ENCODE measurements around the gene TBCD. TPM values are rescaled to one million over a fixed set of nuclear protein-coding genes. Genes with fewer than 3 reads are reported as not detected.
"Not testable (repeated sequence)": the region's sequence is repeated elsewhere in the genome, so short reads cannot be mapped to it uniquely, and the experiment has no call there.

TBCD gene
- total and polyA plus RNA-seq, 2 donors = 140 to 292 TPM

DNA sequence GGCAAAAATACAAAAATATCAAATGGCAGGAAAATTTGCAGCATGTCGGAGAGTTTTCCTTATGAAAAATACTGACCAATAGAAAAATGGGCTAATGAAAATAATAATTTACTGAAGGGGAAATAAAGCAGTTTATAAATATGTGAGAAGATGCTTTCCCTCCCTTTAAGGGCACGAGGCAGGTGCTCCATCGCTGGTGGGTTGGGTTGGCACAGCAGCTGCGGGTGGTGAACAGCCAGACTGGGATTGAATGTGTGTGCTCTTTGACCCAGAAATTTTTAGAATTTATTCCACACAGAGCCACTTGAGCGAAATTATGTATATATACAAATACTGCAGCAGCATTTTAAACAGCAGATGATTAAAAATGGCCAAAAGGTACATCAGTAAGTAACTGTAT is 197.1 kb downstream of the TBCD start:
- WGBS = 98% methylated on average over 5 of the region's 5 CpGs
- Histone ChIP-seq H3K27me3 (ENCODE audit: control insufficient read depth in 2 of 2, insufficient read depth in 1 of 2, low read length in 1 of 2) (no peaks in the 10 kb centered on the region), H3K36me3 (ENCODE audit: control insufficient read depth in 2 of 2, insufficient read depth in 2 of 2, low read length in 1 of 2) (peaks cover 11 to 13% of the 10 kb centered on the region in 2 donors), H3K4me1 (ENCODE audit: control insufficient read depth in 2 of 2, insufficient read depth in 2 of 2, low read length in 2 of 2) (no peaks in the 10 kb centered on the region), H3K4me3 (ENCODE audit: low read length in 2 of 2) (no peak overlapping the region), H3K27ac (ENCODE audit: low read depth in 1 of 2, low read length in 1 of 2) (no peak overlapping the region), H3K9me3 (ENCODE audit: control insufficient read depth in 2 of 2, insufficient read depth in 1 of 2, low read length in 1 of 2) (peaks cover 8 to 57% of the 10 kb centered on the region in 2 donors)
- no peak for DNase-seq (ENCODE audit: low read depth in 6 of 9, low spot score in 9 of 9)

DNA sequence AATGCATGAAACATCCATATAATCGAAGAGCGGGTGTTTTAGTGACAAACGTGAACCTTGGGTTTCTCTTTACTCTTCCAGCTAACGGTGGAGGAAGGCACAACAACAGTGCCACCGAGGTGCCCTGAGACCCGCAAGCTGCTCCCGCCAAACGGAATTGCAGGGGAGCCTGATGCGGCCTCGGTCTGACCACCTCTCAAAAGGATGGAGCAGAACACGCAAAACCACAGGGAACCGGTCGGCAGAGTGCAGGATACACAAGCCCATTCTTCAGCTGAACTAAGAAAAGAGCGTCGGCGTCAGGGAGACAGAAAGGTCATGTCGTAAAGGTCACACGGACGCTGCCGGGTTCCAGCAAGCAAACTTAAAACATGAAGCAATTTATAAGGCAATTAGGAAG is 197.5 kb downstream of the TBCD start:
- Histone ChIP-seq H3K27me3 (ENCODE audit: control insufficient read depth in 2 of 2, insufficient read depth in 1 of 2, low read length in 1 of 2) (no peaks in the 10 kb centered on the region), H3K36me3 (ENCODE audit: control insufficient read depth in 2 of 2, insufficient read depth in 2 of 2, low read length in 1 of 2) (peaks cover 7 to 9% of the 10 kb centered on the region in 2 donors), H3K4me3 (ENCODE audit: low read length in 2 of 2) (no peak overlapping the region), H3K9me3 (ENCODE audit: control insufficient read depth in 2 of 2, insufficient read depth in 1 of 2, low read length in 1 of 2) (peaks cover 6 to 53% of the 10 kb centered on the region in 2 donors), H3K27ac (ENCODE audit: low read depth in 1 of 2, low read length in 1 of 2) (no peak overlapping the region), H3K4me1 (ENCODE audit: control insufficient read depth in 2 of 2, insufficient read depth in 2 of 2, low read length in 2 of 2) (no peaks in the 10 kb centered on the region)
- WGBS = 96% methylated on average over 20 of the region's 20 CpGs
- no peak for DNase-seq (ENCODE audit: low read depth in 6 of 9, low spot score in 9 of 9)

DNA sequence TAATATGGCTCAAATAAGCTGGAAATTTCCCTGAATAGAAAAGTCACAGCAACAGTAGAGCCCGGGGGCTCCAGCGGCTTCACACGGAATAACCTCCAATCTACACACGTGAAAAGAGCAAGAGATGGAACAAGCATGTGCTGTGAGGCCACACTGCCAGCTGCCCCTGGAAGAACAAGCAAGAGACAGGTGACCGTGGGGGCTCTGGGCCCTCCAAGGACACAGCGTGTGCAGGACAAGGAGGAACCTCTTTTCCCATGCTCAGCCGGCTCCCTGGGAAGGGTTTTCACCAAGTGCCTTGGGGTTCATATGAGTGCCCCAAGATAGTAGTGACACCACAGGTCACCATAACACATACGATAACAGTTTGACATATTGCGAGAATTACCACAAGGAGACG is 198.1 kb downstream of the TBCD start:
- H3K9me3 ChIP-seq (ENCODE audit: control insufficient read depth in 2 of 2, insufficient read depth in 1 of 2, low read length in 1 of 2) = peaks cover 4 to 50% of the 10 kb centered on the region in 2 donors
- 99% methylated on average over 10 of the region's 10 CpGs for WGBS
- H3K36me3 ChIP-seq (ENCODE audit: control insufficient read depth in 2 of 2, insufficient read depth in 2 of 2, low read length in 1 of 2) = peaks cover 3 to 7% of the 10 kb centered on the region in 2 donors
- H3K4me3 ChIP-seq (ENCODE audit: low read length in 2 of 2) = no peak overlapping the region
- DNase-seq (ENCODE audit: low read depth in 6 of 9, low spot score in 9 of 9) = no peak
- H3K27me3 ChIP-seq (ENCODE audit: control insufficient read depth in 2 of 2, insufficient read depth in 1 of 2, low read length in 1 of 2) = no peaks in the 10 kb centered on the region
- no peak overlapping the region for H3K27ac ChIP-seq (ENCODE audit: low read depth in 1 of 2, low read length in 1 of 2)
- H3K4me1 ChIP-seq (ENCODE audit: control insufficient read depth in 2 of 2, insufficient read depth in 2 of 2, low read length in 2 of 2) = no peaks in the 10 kb centered on the region

DNA sequence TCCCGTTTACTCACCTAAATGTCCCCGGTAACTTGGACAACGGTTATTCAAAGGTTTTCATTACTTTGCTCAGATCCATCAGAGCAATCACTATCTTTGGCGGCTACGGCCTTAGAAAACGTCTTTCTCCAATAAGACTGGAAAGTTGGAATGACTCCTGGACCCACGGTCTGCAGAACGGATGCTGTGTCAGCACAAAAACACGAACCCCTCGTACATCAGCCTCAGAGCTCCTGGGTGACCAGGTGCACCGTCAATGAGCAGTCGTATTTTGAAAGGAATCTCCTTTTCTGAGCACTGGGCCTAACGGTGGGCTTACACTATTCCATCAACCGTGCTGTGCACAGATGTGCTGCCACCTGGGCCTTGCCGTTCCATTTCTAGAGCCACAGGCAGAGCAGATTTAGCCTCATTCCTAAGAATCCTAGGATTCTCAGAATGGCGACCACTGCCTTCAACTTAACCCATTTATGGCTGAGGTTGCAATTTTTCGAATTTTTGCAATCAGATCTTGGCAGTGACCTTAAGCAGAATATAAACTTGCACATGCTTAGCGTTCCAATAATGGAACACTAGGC is 198.7 kb downstream of the TBCD start:
- WGBS = 92% methylated on average over 18 of the region's 18 CpGs
- Histone ChIP-seq H3K4me3 (ENCODE audit: low read length in 2 of 2) (no peak overlapping the region), H3K36me3 (ENCODE audit: control insufficient read depth in 2 of 2, insufficient read depth in 2 of 2, low read length in 1 of 2) (peaks cover 3 to 7% of the 10 kb centered on the region in 2 donors), H3K4me1 (ENCODE audit: control insufficient read depth in 2 of 2, insufficient read depth in 2 of 2, low read length in 2 of 2) (no peaks in the 10 kb centered on the region), H3K27me3 (ENCODE audit: control insufficient read depth in 2 of 2, insufficient read depth in 1 of 2, low read length in 1 of 2) (no peaks in the 10 kb centered on the region), H3K27ac (ENCODE audit: low read depth in 1 of 2, low read length in 1 of 2) (no peak overlapping the region), H3K9me3 (ENCODE audit: control insufficient read depth in 2 of 2, insufficient read depth in 1 of 2, low read length in 1 of 2) (peaks cover 3 to 50% of the 10 kb centered on the region in 2 donors)
- no peak for DNase-seq (ENCODE audit: low read depth in 6 of 9, low spot score in 9 of 9)

DNA sequence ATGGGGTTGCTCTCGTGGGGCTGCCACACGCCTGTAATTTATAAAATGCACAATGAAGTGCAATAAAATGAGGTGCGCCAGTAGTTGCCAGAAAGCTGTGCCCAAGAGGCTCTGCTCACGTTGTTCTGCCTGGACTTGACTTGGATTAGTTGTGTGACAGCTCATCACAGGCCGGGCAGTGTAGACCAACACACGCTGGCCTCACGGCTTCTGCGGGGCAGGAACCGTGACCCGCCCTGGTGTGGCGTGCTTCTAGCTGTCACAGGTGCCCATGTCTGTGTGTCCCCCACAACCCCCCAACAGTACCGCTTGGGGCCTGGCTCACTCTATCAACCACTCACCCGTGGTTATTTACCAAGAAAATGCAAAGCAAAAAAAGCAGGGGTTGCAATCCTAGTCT is 200.2 kb downstream of the TBCD start:
- 98% methylated on average over 13 of the region's 13 CpGs for WGBS
- Histone ChIP-seq H3K27ac (ENCODE audit: low read depth in 1 of 2, low read length in 1 of 2) (no peak overlapping the region), H3K4me3 (ENCODE audit: low read length in 2 of 2) (no peak overlapping the region), H3K4me1 (ENCODE audit: control insufficient read depth in 2 of 2, insufficient read depth in 2 of 2, low read length in 2 of 2) (no peaks in the 10 kb centered on the region), H3K9me3 (ENCODE audit: control insufficient read depth in 2 of 2, insufficient read depth in 1 of 2, low read length in 1 of 2) (peaks cover 4 to 58% of the 10 kb centered on the region in 2 donors), H3K36me3 (ENCODE audit: control insufficient read depth in 2 of 2, insufficient read depth in 2 of 2, low read length in 1 of 2) (peaks cover 3 to 17% of the 10 kb centered on the region in 2 donors), H3K27me3 (ENCODE audit: control insufficient read depth in 2 of 2, insufficient read depth in 1 of 2, low read length in 1 of 2) (no peaks in the 10 kb centered on the region)
- DNase-seq (ENCODE audit: low read depth in 6 of 9, low spot score in 9 of 9) = no peak

DNA sequence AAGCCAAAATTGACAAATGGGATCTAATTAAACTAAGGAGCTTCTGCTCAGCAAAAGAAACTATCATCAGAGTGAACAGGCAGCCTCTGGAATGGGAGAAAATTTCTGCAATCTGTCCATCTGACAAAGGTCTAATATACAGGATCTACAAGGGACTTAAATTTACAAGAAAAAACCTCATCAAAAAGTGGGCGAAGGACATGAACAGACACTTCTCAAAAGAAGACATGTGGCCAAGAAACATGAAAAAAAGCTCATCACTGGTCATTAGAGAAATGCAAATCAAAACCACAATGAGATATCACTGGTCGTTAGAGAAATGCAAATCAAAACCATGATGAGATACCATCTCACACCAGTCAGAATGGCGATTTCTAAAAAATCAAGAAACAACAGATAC is 203.2 kb downstream of the TBCD start:
- Histone ChIP-seq H3K36me3 (ENCODE audit: control insufficient read depth in 2 of 2, insufficient read depth in 2 of 2, low read length in 1 of 2) (peaks cover 3 to 14% of the 10 kb centered on the region in 2 donors), H3K9me3 (ENCODE audit: control insufficient read depth in 2 of 2, insufficient read depth in 1 of 2, low read length in 1 of 2) (peaks cover 4 to 32% of the 10 kb centered on the region in 2 donors)
- not testable (repeated sequence) for H3K27me3 ChIP-seq (ENCODE audit: control insufficient read depth in 2 of 2, insufficient read depth in 1 of 2, low read length in 1 of 2); DNase-seq (ENCODE audit: low read depth in 6 of 9, low spot score in 9 of 9); H3K4me1 ChIP-seq (ENCODE audit: control insufficient read depth in 2 of 2, insufficient read depth in 2 of 2, low read length in 2 of 2); H3K4me3 ChIP-seq (ENCODE audit: low read length in 2 of 2); H3K27ac ChIP-seq (ENCODE audit: low read depth in 1 of 2, low read length in 1 of 2)
- WGBS = 95% methylated on average over 3 of the region's 3 CpGs

DNA sequence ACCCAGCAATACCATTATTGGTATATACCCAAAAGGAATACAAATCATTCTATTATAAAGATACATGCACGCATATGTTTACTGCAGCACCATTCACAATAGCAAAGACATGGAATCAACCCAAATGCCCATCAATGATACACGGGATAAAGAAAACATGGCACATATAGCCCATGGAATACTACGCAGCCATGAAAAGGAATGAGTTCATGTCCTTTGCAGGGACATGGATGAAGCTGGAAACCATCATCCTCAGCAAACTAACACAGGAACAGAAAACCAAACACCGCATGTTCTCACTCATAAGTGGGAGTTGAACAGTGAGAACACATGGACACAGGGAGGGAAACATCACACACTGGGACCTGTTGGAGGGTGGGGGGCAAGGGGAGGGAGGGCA is 203.8 kb downstream of the TBCD start:
- not testable (repeated sequence) for H3K4me3 ChIP-seq (ENCODE audit: low read length in 2 of 2); H3K4me1 ChIP-seq (ENCODE audit: control insufficient read depth in 2 of 2, insufficient read depth in 2 of 2, low read length in 2 of 2); H3K27ac ChIP-seq (ENCODE audit: low read depth in 1 of 2, low read length in 1 of 2); DNase-seq (ENCODE audit: low read depth in 6 of 9, low spot score in 9 of 9); H3K27me3 ChIP-seq (ENCODE audit: control insufficient read depth in 2 of 2, insufficient read depth in 1 of 2, low read length in 1 of 2)
- WGBS = 94% methylated on average over 4 of the region's 4 CpGs
- peaks cover 3 to 11% of the 10 kb centered on the region in 2 donors for H3K36me3 ChIP-seq (ENCODE audit: control insufficient read depth in 2 of 2, insufficient read depth in 2 of 2, low read length in 1 of 2)
- peaks cover 4 to 27% of the 10 kb centered on the region in 2 donors for H3K9me3 ChIP-seq (ENCODE audit: control insufficient read depth in 2 of 2, insufficient read depth in 1 of 2, low read length in 1 of 2)

DNA sequence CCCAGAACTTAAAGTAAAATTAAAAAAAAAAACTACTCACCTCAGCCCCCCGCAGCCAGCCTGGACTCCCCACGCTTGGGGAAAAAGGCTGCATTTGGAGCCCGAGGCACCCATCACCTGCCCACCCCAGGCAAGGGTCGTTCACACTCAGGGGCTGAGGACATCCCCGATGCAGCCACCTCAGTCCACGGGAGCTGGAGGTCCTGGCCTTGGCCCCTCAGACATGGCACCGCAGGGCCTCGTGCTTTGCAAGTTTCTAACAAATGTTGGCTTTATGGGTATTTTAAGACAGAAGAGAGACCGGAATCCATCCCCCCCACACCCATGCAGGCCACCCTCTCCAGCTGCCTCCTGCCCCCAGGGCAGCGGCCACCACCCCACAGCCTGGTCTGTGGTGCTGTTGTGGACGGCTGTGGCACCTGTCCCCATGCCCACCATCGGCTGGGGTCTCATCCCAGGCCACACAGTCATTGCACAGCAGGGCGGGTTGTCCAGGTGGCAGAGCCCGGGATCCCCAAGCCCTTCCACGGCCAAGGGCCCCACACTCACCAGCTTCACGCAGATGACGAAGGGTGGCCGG is 204.4 kb downstream of the TBCD start:
- H3K27me3 ChIP-seq (ENCODE audit: control insufficient read depth in 2 of 2, insufficient read depth in 1 of 2, low read length in 1 of 2) = no peaks in the 10 kb centered on the region

DNA sequence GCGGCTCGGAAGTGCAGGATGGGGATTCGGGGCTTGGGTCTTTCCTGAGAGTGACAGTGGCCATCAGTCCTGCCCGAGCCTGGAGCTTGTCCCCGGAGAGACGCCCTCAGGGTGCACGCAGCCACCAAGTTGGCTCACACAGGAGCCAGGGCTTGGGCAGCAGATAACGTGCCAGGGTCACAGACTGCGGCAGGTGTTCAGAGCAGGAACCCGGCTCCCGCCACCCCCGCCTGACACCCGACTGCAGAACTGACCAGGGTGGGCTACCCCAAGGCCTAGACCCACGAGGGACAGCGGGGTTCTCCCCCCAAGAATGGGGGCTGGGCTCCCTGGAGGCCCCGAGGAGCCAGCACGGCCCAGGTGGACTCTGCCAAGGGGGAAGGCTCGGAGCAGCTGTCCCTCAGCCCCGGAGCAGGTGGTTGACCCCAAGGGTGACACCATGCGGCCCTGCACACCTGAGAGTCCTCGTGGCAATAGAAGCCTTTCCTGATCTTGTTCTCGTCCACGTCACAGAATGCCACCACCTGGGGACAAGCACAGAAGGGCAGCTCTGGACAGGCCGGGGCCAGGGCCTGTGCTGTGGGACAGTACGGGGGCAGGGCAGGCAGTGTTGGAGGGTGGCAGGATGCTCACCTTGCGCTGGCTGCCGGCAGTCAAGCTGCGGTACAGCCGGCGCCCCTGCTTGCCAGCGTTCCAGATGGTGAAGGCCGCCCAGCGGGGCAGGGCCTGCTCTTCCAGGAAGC is 205.0 kb downstream of the TBCD start:
- H3K4me1 ChIP-seq (ENCODE audit: control insufficient read depth in 2 of 2, insufficient read depth in 2 of 2, low read length in 2 of 2) = no peaks in the 10 kb centered on the region
- no peaks in the 10 kb centered on the region for H3K27me3 ChIP-seq (ENCODE audit: control insufficient read depth in 2 of 2, insufficient read depth in 1 of 2, low read length in 1 of 2)
- no peak for DNase-seq (ENCODE audit: low read depth in 6 of 9, low spot score in 9 of 9)
- peaks cover 3 to 11% of the 10 kb centered on the region in 2 donors for H3K36me3 ChIP-seq (ENCODE audit: control insufficient read depth in 2 of 2, insufficient read depth in 2 of 2, low read length in 1 of 2)
- H3K27ac ChIP-seq (ENCODE audit: low read depth in 1 of 2, low read length in 1 of 2) = no peak overlapping the region
- H3K9me3 ChIP-seq (ENCODE audit: control insufficient read depth in 2 of 2, insufficient read depth in 1 of 2, low read length in 1 of 2) = peaks cover 3 to 15% of the 10 kb centered on the region in 2 donors
- WGBS = 97% methylated on average over 33 of the region's 33 CpGs
- no peak overlapping the region for H3K4me3 ChIP-seq (ENCODE audit: low read length in 2 of 2)

More for the DNA sequence above, 204.4 kb downstream of the TBCD start:
- 96% methylated on average over 18 of the region's 18 CpGs for WGBS
- no peaks in the 10 kb centered on the region for H3K4me1 ChIP-seq (ENCODE audit: control insufficient read depth in 2 of 2, insufficient read depth in 2 of 2, low read length in 2 of 2)
- DNase-seq (ENCODE audit: low read depth in 6 of 9, low spot score in 9 of 9) = no peak
- no peak overlapping the region for H3K27ac ChIP-seq (ENCODE audit: low read depth in 1 of 2, low read length in 1 of 2)
- peaks cover 3 to 11% of the 10 kb centered on the region in 2 donors for H3K36me3 ChIP-seq (ENCODE audit: control insufficient read depth in 2 of 2, insufficient read depth in 2 of 2, low read length in 1 of 2)
- H3K9me3 ChIP-seq (ENCODE audit: control insufficient read depth in 2 of 2, insufficient read depth in 1 of 2, low read length in 1 of 2) = peaks cover 3 to 22% of the 10 kb centered on the region in 2 donors
- no peak overlapping the region for H3K4me3 ChIP-seq (ENCODE audit: low read length in 2 of 2)
